ENCODE results near the gene EEF2K.
A peak's percentile ranks its signal among the peaks of the same experiment; 100 is the strongest.

Gene EEF2K

DNA sequence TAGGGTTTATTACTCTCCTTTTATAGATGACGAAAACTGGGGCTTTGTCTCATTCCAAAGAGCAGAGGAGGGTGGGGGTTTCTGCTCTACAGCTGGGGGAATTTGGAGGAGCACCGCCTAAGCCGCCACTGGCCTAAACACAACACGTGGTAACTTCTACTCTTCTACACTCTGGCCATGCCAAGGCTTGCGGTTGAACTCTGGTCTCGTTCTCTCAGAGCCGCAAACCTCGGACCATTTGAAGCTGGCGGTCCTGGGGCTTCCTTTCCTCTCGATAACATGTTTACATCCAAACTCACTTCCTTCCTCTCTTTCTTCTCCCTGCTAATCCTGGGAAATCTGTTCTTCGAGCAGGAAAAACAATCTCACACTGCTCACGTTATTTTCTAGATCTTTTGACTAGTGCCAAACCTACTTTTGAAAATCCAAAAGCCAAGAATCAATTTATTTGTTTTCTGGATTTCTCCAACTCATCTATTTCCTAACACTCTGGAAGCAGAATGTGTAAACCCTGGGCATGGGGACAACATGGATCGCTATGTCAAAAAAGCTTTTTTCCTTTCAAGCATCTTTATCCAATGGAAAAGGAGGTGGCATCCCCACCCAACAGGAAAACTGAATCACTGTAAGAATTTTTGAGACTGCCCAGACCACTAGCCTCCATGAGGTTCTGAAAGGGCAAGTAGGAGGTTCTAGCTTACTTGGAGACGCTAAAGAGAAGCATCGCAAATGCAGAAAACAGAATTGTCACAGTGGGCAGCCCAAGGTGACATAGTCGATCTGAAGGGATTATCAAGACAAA, 13.6 kb upstream of the EEF2K start:
- TF ChIP-seq FOXP2 (optimal IDR thresholded peaks at IDR 0.05; ENCODE audit: borderline replicate concordance, extremely low read depth, extremely low read length, insufficient read depth) (no peak), SIN3A (IDR thresholded peaks at IDR 0.05; ENCODE audit: borderline replicate concordance, insufficient read depth, low read length) (no peak)

DNA sequence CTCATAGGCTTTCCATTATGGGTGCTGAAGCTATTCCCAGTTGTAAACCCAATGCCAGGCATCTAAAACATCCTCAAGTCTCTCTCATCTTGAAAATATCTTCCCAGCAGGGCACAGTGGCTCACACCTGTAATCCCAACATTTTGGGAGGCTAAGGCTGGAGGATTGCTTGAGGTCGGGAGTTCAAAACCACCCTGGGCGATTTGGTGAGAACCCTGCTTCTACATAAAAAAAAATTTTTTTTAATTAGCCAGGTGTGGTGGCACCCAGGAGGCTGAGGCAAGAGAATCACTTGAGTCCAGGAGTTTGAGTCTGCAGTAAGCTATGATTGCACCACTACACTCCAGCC, 13.0 kb upstream of the EEF2K start:
- TF ChIP-seq, protein P1, sequence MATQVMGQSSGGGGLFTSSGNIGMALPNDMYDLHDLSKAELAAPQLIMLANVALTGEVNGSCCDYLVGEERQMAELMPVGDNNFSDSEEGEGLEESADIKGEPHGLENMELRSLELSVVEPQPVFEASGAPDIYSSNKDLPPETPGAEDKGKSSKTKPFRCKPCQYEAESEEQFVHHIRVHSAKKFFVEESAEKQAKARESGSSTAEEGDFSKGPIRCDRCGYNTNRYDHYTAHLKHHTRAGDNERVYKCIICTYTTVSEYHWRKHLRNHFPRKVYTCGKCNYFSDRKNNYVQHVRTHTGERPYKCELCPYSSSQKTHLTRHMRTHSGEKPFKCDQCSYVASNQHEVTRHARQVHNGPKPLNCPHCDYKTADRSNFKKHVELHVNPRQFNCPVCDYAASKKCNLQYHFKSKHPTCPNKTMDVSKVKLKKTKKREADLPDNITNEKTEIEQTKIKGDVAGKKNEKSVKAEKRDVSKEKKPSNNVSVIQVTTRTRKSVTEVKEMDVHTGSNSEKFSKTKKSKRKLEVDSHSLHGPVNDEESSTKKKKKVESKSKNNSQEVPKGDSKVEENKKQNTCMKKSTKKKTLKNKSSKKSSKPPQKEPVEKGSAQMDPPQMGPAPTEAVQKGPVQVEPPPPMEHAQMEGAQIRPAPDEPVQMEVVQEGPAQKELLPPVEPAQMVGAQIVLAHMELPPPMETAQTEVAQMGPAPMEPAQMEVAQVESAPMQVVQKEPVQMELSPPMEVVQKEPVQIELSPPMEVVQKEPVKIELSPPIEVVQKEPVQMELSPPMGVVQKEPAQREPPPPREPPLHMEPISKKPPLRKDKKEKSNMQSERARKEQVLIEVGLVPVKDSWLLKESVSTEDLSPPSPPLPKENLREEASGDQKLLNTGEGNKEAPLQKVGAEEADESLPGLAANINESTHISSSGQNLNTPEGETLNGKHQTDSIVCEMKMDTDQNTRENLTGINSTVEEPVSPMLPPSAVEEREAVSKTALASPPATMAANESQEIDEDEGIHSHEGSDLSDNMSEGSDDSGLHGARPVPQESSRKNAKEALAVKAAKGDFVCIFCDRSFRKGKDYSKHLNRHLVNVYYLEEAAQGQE (IDR thresholded peaks at IDR 0.05; ENCODE audit: insufficient read depth in 1 of 2, low read depth in 2 of 2, low read length in 2 of 2) = no peak
- no peak for TF ChIP-seq FOXP2 (optimal IDR thresholded peaks at IDR 0.05; ENCODE audit: borderline replicate concordance, extremely low read depth, extremely low read length, insufficient read depth)
- no peak for TF ChIP-seq TAF1 (IDR thresholded peaks at IDR 0.05; ENCODE audit: borderline replicate concordance, insufficient read depth, low read length)
- no peak for TF ChIP-seq POLR2AphosphoS5 (IDR thresholded peaks at IDR 0.05; ENCODE audit: low read depth, low read length)
- no peak for TF ChIP-seq SIN3A (IDR thresholded peaks at IDR 0.05; ENCODE audit: borderline replicate concordance, insufficient read depth, low read length)

DNA sequence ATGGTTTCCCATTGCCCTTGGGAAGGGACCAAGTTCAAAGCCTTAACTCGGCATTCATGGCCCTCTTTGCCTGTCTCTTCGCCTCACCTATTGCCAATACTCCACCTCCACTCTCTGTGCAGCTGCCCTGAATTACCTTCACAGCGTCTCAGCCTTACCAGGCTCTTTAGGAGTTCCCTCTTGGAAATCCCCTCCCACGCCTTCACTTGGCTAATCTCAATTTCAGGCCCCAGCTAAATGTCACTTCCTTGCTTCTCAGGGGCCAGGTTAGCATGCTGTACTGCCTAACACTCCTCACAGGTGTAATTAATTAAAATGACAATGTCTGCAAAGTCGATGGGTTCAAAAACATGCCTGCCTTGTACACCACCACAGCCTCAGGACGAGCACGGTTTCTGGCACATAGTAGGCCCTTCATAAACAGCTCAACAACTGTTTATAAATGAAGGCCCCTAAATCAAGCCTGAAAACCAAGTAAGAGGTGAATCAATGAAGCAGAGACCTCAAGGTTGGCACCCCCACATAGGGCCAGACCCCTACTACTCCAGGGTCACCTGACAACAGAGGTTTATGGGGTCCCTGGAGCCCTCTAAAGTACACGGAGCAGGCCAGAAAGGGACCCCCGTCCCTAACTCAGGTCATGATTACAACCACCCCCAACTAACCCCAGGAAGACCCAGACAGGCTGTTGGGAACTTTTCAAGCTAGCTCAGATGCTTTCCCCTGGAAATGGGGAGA, 11.2 kb upstream of the EEF2K start:
- no peak for TF ChIP-seq SIN3A (IDR thresholded peaks at IDR 0.05; ENCODE audit: borderline replicate concordance, insufficient read depth, low read length)
- no peak for TF ChIP-seq POLR2AphosphoS5 (IDR thresholded peaks at IDR 0.05; ENCODE audit: low read depth, low read length)
- TF ChIP-seq, protein P1 (IDR thresholded peaks at IDR 0.05; ENCODE audit: insufficient read depth in 1 of 2, low read depth in 2 of 2, low read length in 2 of 2) = no peak
- TF ChIP-seq TAF1 (IDR thresholded peaks at IDR 0.05; ENCODE audit: borderline replicate concordance, insufficient read depth, low read length) = no peak

DNA sequence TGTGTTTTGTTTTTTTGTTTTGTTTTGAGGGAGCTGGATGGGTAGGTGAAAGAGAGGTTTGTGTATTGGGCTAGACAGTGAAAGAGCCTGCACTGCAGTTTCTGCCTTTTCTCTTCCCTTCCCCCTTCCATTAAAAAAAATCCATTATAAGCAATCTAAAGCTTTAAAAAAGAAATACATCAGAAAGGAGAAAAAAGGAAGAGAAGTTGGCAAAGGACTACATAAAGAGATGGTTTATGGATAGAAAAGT, 10.7 kb upstream of the EEF2K start:
- TF ChIP-seq, protein P1 (IDR thresholded peaks at IDR 0.05; ENCODE audit: insufficient read depth in 1 of 2, low read depth in 2 of 2, low read length in 2 of 2) = no peak
- no peak for TF ChIP-seq SIN3A (IDR thresholded peaks at IDR 0.05; ENCODE audit: borderline replicate concordance, insufficient read depth, low read length)

DNA sequence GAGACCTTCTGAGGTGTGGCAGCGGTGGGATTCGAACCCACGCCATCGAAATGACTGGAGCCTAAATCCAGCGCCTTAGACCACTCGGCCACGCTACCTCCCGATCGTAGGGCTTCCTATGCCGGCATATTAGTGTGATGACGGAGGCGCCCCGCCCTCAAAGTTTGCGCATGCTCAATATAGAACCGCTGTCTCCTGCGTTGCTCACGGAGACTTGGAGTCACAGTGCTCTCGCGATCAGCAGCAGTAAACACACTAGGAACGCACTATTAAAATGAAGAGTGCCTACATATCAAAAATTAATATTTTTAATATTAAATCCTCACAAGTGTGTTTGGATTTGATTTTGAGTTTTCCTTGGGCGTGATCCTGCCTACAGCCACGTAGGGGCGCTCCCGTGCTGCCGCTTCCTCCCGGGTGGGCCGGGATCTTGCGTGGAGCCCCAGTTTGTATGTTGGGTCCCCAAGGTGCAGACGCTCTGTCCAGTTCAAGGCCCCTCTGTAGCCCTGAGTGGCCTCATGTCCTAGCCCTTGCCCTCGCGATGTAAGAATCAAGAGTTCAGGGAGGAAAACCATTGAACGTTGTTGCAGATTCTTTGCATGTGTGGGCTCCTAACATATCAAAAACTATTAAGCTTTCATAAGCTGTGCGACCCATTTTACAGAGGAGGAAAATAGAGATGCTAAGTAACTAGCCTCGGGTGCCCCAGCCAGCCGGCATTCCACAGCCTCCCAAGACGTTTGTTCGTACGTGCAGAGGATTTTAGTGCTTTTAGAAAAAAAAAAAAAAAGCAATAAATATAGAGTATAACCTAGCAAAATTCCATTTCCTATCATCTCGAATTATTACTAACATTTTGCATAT, 10.2 kb upstream of the EEF2K start:
- TF ChIP-seq POLR2AphosphoS5 (IDR thresholded peaks at IDR 0.05; ENCODE audit: low read depth, low read length) (no peak; the same call in 1 of the 2 replicates), TAF1 (IDR thresholded peaks at IDR 0.05; ENCODE audit: borderline replicate concordance, insufficient read depth, low read length) (peak; percentile 33; the same call in 1 of the 2 replicates), FOXP2 (optimal IDR thresholded peaks at IDR 0.05; ENCODE audit: borderline replicate concordance, extremely low read depth, extremely low read length, insufficient read depth) (no peak), SIN3A (IDR thresholded peaks at IDR 0.05; ENCODE audit: borderline replicate concordance, insufficient read depth, low read length) (no peak)
- TF ChIP-seq, protein P1 (IDR thresholded peaks at IDR 0.05; ENCODE audit: insufficient read depth in 1 of 2, low read depth in 2 of 2, low read length in 2 of 2) = no peak
